ENCODE data around the gene DAPP1.

Gene DAPP1

GRCh38 chr4:99835942-99836341 lies 19.3 kb downstream of the DAPP1 start:
- no peak for TF ChIP-seq CTCF (conservative IDR thresholded peaks at IDR 0.05; ENCODE audit: control insufficient read depth, insufficient read depth, low read depth, low read length)
- no peak overlapping the region for H3K4me3 ChIP-seq (ENCODE audit: control insufficient read depth, low read depth, low read length)
- DNase-seq (ENCODE audit: low read depth) = no peak

- no peak for DNase-seq (ENCODE audit: low read depth)
- no peak for TF ChIP-seq CTCF (conservative IDR thresholded peaks at IDR 0.05; ENCODE audit: control insufficient read depth, insufficient read depth, low read depth, low read length)
- H3K4me3 ChIP-seq (ENCODE audit: control insufficient read depth, low read depth, low read length) = no peak overlapping the region
Measured at GRCh38 chr4:99838927-99839326, 22.3 kb downstream of the DAPP1 start.

GRCh38 chr4:99841129-99841528 lies 24.5 kb downstream of the DAPP1 start:
- DNase-seq (ENCODE audit: low read depth) = no peak
- no peak overlapping the region for H3K4me3 ChIP-seq (ENCODE audit: control insufficient read depth, low read depth, low read length)
- no peak for TF ChIP-seq CTCF (conservative IDR thresholded peaks at IDR 0.05; ENCODE audit: control insufficient read depth, insufficient read depth, low read depth, low read length)

- TF ChIP-seq CTCF (conservative IDR thresholded peaks at IDR 0.05; ENCODE audit: control insufficient read depth, insufficient read depth, low read depth, low read length) = no peak
- no peak overlapping the region for H3K4me3 ChIP-seq (ENCODE audit: control insufficient read depth, low read depth, low read length)
Measured at GRCh38 chr4:99843413-99843812, 26.8 kb downstream of the DAPP1 start.

GRCh38 chr4:99844048-99844447 lies 27.4 kb downstream of the DAPP1 start:
- no peak for TF ChIP-seq CTCF (conservative IDR thresholded peaks at IDR 0.05; ENCODE audit: control insufficient read depth, insufficient read depth, low read depth, low read length)
- no peak overlapping the region for H3K4me3 ChIP-seq (ENCODE audit: control insufficient read depth, low read depth, low read length)
- DNase-seq (ENCODE audit: low read depth) = no peak

More at GRCh38 chr4:99843413-99843812, 26.8 kb downstream of the DAPP1 start:
- DNase-seq (ENCODE audit: low read depth) = no peak

GRCh38 chr4:99845179-99845578 lies 28.6 kb downstream of the DAPP1 start:
- TF ChIP-seq CTCF (conservative IDR thresholded peaks at IDR 0.05; ENCODE audit: control insufficient read depth, insufficient read depth, low read depth, low read length) = no peak
- no peak overlapping the region for H3K4me3 ChIP-seq (ENCODE audit: control insufficient read depth, low read depth, low read length)
- no peak for DNase-seq (ENCODE audit: low read depth)
